Hematopoietic multipotent progenitor cell treated with erythropoietin and hydrocortisone succinate and interleukin-3 and kit ligand, for 8 days (in vitro differentiated cells): Measurements from ENCODE around the gene B3GNT7.
"Not testable (repeated sequence)": the region's sequence is repeated elsewhere in the genome, so short reads cannot be mapped to it uniquely, and the experiment has no call there.

ENCODE experiments used
- DNase-seq: peaks from one replicate; pipeline ENCODE4 v3.0.0-alpha.2; 2015

B3GNT7 gene, protein sequence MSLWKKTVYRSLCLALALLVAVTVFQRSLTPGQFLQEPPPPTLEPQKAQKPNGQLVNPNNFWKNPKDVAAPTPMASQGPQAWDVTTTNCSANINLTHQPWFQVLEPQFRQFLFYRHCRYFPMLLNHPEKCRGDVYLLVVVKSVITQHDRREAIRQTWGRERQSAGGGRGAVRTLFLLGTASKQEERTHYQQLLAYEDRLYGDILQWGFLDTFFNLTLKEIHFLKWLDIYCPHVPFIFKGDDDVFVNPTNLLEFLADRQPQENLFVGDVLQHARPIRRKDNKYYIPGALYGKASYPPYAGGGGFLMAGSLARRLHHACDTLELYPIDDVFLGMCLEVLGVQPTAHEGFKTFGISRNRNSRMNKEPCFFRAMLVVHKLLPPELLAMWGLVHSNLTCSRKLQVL

DNA sequence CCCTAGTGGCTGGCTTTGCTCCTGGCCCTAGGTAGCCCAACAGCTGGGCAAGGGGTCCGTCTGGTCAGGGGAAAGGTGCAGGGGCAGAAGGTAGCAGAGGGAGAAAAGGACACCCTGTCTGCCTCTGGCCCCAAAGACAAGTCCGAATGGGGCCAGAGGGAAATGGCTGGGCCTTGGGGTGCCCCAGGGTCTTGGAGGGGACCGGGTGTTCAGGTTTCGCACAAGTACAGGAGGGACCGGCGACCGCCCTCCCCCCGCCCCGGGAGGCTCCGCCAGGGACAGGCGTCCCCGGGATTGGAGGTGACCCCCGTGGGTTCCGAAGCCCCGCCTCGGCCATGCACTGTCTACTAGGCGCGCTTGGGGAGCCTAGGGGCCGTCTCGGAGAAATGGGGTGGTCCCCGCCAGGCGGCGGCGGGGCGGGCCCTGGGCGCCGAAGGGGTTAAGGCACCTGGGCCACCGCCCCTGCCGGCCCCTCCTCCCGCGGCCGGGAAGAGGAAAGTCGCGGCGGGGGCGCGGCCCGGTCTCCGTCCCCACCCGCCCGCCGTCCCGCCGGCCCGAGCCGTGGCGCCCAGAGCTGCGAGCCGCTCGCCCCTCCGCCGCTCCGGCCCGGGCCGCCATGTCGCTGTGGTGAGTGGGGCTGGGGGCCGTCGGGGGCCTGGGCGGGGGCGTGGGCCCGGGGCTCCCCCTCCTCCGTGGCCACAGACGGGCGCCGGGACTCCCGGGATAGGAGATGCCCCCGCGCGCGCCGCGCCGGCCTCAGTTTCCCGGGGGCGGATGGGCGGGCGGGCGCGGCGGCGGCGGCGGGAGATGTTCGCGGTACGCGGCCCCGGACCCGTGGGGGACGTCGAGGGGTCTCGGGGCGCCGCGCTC is at the start of gene B3GNT7:
Gene B3GNT7 (plus strand): TSS at position 523 of the 870 bp plus-strand sequence. CDS start 94 bp downstream, at position 617.
- DNase-seq = no peak

- peak; percentile 95 for DNase-seq
These were observed 48.4 kb upstream of the B3GNT7 start for GRCh38 chr2:231347081-231347480.

DNA sequence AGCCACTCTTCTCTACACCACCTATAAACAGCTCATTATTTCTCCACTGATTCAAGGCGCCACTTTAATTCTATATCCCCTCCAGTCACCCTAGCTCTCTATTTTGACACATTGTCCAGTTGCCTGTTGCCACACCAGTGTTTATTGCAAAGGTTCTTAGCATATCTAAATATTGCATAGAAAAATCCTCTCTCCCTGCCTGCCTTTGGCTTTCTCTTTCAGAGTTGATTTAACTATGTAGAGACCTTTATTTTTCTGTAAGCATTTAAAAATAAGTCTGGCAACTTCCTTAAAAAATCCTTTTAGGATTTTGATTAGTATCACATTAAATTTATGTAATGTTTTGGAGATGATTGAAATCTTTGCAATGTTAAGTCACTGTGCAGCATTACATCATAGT is 47.9 kb upstream of the B3GNT7 start:
- no peak for DNase-seq

GRCh38 chr2:231348173-231348572 is 47.3 kb upstream of the B3GNT7 start:
- DNase-seq = no peak

DNA sequence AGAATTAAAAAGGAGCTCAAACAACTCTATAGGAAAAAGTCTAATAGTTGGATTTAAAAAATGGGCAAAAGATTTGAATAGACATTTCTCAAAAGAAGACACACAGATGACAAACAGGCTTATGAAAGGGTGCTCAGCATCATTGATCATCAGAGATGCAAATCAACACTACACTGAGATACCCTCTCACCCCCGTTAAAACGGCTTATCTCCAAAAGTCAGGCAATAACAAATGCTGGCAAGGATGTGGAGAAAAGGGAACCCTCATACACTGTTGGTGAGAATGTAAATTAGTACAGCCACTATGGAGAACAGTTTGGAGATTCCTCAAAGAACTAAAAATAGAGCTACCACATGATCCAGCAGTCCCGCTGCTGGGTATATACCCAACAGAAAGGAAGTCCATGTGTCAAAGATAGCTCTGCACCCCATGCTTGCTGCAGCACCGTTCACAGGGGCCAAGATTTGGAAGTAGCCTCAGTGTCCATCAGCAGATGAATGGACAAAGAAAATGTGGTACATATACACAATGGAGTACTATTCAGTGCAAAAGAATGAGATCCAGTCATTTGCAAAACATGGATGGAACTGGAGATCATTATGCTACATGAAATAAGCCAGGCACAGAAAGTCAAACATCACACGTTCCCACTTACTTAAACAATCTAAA is 46.7 kb upstream of the B3GNT7 start:
- peak; percentile 38 for DNase-seq

GRCh38 chr2:231349374-231349735 is 46.2 kb upstream of the B3GNT7 start:
- DNase-seq = not testable (repeated sequence)

GRCh38 chr2:231351648-231352047 is 43.9 kb upstream of the B3GNT7 start:
- no peak for DNase-seq

- DNase-seq = no peak
These were observed 42.0 kb upstream of the B3GNT7 start for GRCh38 chr2:231353469-231353868.

- DNase-seq = no peak
These were observed 39.7 kb upstream of the B3GNT7 start for GRCh38 chr2:231355508-231356465.

DNA sequence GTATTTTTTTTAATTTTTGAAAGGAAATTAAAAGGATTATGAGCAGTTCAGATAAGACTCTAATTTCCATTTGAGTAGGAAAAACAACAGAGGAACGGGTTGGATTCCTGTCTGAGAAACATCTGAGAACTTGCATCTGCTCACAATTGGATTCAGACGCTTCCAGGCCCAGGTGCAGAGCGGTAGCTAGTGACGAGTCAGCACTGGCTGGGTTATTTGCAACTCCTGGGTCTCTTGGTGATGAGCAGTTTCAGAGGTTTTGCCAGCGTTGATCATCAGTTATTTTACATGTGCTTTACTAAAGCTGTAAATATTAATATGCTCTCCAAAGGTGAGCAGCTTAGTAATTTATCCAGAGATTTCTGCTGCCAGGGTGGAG is 39.1 kb upstream of the B3GNT7 start:
- DNase-seq = no peak

DNA sequence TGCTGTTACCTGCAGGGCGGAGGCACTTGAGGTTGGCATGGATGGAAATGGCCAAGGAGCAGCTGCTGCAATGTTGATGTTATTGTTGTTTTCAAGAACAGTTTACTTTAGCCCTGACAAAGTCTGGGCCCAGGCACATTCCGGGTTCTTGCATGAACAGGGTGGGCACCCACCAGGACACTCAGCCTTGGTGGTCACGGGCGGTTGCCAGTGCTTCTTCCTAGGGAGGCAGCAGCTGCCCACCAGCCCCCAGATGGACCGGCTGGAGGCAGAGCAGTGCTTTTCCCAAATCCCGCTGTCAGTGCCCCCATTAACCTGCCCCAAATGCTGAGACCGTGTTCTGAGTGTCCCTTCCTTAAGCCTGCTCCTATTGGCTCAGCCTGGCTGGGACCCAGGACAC is 38.5 kb upstream of the B3GNT7 start:
- no peak for DNase-seq

DNA sequence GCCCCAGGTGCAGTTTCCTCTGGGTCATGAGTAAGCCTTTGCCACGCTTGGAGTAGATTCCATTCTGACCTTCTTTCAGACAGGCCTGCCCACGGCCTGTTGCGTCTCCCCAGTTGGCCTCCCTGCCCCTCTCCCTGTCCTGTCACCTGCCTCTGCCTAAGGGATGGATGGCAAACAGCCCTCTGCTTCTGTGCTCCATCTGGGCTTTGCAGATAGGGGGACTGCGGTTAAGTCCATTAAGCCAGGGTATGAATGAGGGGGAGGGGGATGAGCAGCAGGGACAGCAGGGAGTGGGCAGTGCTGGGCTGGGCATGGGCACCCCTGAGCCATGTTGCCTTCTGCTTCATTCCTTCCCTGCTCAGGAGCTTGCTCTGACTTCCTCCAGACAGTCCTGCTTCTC is 37.6 kb upstream of the B3GNT7 start:
- no peak for DNase-seq

GRCh38 chr2:231359441-231359840 is 36.1 kb upstream of the B3GNT7 start:
- no peak for DNase-seq

GRCh38 chr2:231359948-231360347 is 35.6 kb upstream of the B3GNT7 start:
- no peak for DNase-seq

GRCh38 chr2:231360401-231360800 is 35.1 kb upstream of the B3GNT7 start:
- DNase-seq = no peak

GRCh38 chr2:231360881-231361371 is 34.6 kb upstream of the B3GNT7 start:
- DNase-seq = no peak

DNA sequence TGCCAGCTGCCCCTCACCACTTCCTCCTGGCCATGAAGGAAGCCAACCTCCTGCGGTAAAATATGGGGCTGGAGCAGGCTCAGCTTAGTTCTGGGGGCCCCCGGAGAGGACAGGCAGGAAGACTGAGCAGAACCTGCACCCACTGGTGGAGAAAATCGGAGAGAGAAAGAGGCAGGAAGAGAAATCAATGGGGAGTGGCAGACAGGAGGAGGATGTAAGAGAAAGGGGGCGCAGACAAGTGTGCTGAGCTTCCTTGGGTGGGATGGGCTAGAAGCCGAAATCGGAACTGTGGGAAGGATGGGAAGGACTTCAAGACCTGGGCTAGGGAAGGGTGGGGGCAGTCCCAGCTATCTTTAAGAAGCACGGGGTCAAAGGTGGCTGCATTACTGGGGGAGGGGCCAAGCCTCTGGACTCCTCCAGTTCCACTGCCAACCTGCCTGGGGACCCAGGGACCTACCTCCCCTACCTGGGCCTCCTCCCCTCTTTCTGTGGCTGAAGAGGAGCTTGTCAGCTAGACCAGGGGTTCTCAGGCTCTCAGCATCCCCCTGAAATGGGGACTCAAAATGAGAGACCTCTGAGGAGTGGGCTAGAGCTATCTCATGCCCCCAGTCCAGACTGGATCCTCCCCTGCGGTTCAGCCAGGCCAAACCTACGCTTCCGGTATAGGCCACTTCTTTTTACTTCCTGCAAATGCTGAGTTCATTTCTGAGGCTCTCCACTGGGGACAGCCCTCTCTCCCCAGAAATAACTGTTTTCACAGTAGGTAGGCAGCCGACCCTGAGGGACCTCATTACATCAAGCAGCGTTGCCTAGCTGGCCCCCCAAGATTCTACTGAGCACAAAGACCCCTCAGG is 33.6 kb upstream of the B3GNT7 start:
- peak; percentile 78 for DNase-seq

DNA sequence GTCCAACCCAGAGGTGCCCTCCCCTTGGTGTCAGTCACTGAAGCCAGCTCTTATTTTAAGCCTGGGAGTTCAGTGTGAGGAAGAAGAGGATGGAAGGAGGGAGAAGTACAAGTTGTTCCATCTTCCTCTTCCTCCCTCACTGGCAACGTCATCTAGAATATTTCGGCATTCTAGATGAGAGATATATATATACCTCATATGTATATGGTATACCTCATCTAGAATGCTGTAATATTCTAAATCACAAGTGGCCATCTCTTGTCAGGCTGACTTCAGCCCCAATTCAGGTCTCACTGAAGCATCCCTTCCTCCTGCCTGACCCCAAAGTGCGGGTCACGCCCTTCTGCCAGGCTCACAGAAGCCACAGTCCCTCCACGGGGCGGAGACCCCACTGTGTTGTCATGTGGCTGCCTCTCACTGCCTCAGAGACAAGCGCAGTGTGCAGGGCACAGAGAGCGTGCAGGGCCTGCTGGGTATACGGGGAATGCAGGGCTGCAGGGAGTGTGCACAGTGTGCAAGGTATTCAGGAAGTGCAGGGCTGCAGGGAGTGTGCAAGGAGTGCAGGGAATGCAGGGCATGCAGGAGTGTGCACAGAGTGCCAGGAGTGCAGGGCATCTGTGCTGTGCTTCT is 32.8 kb upstream of the B3GNT7 start:
- DNase-seq = peak; percentile 27

GRCh38 chr2:231364061-231364460 is 31.4 kb upstream of the B3GNT7 start:
- no peak for DNase-seq

- no peak for DNase-seq
These were observed 30.3 kb upstream of the B3GNT7 start for GRCh38 chr2:231364961-231365810.
